ENCODE measurements around the gene MS4A7. TPM values are rescaled to one million over a fixed set of nuclear protein-coding genes. Genes with fewer than 3 reads are reported as not detected.
A peak's percentile ranks its signal among the peaks of the same experiment; 100 is the strongest.
"Not testable (repeated sequence)": the region's sequence is repeated elsewhere in the genome, so short reads cannot be mapped to it uniquely, and the experiment has no call there.

Gene MS4A7, protein sequence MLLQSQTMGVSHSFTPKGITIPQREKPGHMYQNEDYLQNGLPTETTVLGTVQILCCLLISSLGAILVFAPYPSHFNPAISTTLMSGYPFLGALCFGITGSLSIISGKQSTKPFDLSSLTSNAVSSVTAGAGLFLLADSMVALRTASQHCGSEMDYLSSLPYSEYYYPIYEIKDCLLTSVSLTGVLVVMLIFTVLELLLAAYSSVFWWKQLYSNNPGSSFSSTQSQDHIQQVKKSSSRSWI
- polyA plus RNA-seq (ENCODE audit: insufficient read depth in 1 of 5, insufficient read length in 5 of 5, low replicate concordance in 1 of 5): 10 to 100 TPM; 10.4 to 23.2 (median 13.9) TPM
- long read RNA-seq, donor 1, partial matches to known transcripts: 0 of 4 reads
- long read RNA-seq, donor 1, other reads (novel, unspliced or antisense): 0 of 4 reads
- long read RNA-seq, donor 2, partial matches to known transcripts: 0 of 2 reads
- long read RNA-seq, donor 2, other reads (novel, unspliced or antisense): 0 of 2 reads
- long read RNA-seq, donor 3, partial matches to known transcripts: 0 of 3 reads
- long read RNA-seq, donor 3, other reads (novel, unspliced or antisense): 0 of 3 reads
- long read RNA-seq, donor 4, partial matches to known transcripts: 0 of 2 reads
- long read RNA-seq, donor 4, other reads (novel, unspliced or antisense): 0 of 2 reads
- long read RNA-seq, donor 5, partial matches to known transcripts: 0 of 4 reads
- long read RNA-seq, donor 5, other reads (novel, unspliced or antisense): 0 of 4 reads
- long read RNA-seq, donor 6, partial matches to known transcripts: 0 of 1 reads
- long read RNA-seq, donor 6, other reads (novel, unspliced or antisense): 0 of 1 reads
- long read RNA-seq, donor 7: 0 reads
- long read RNA-seq, donor 8: 0 reads

DNA sequence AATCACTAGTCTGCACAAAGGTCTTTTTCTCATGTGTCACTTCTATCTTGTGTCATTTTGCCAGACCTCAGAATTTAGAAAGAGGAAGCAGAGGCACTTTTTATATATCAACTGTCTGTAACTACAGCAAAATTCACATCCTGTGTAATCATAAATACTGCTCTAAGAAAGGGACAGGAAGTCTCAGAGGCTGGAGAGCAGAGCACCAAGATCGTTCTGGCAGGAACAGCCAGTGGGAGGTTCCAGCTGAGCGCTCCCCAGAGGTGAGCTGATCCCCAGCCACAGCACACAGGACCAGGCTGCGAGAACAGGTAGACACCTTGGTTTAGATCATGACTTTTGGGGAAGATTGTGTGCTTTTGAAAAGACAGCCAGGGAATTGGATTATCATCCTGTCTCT is at the start of gene MS4A7:
Gene MS4A7 (plus strand): TSS at position 179 of the 400 bp plus-strand sequence. CDS start 4,610 bp downstream, outside the sequence.
- no peak for DNase-seq

DNA sequence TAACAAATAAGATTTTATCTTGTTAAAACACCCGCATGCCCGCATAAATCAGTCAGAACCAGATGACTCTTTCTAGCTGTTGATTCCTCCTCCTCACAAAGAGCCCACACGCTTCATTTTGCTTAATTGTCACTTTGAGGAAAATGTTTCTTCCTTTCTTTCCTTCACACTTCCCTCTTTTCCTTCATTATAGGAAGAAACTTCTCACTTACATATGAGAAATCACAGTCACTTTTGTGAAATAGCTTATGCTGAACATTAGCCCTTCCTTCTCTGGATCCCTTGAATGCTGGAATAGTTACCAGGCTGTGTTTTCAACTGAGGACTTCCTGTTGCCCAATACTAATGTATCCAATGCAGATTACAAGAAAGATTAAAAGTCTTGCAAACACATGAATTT is 45.5 kb upstream of the MS4A7 start:
- no peak for DNase-seq

DNA sequence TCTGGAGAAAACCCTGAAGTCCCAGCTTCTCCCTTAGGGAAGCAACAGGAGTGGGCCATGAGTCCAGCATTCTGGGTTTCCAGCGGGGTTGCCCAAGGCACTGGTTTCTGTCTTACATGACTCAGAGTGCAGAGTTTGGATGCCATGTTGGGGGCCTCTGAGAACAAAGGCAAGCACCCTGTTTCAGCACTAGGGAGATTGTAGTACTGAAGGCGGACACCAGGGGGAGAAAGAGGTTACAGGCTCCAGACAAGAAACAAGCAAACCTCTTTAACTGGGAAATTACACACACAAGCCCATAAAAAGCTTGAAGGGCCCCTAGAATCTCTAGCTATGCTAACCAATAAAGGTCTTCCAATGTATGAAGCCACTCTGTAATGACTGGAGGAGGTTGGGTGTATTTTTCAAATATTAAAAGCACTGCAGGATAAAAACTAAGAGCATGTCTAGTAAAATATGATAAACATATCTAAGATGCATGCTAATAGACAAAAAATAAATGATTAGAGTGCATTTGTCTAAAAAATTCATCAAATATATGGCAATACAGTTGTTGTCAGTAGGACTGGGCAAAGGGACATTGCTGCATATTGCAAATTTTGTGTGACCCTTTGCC is 44.2 kb upstream of the MS4A7 start:
- peak; percentile 16 to 23 for DNase-seq

DNA sequence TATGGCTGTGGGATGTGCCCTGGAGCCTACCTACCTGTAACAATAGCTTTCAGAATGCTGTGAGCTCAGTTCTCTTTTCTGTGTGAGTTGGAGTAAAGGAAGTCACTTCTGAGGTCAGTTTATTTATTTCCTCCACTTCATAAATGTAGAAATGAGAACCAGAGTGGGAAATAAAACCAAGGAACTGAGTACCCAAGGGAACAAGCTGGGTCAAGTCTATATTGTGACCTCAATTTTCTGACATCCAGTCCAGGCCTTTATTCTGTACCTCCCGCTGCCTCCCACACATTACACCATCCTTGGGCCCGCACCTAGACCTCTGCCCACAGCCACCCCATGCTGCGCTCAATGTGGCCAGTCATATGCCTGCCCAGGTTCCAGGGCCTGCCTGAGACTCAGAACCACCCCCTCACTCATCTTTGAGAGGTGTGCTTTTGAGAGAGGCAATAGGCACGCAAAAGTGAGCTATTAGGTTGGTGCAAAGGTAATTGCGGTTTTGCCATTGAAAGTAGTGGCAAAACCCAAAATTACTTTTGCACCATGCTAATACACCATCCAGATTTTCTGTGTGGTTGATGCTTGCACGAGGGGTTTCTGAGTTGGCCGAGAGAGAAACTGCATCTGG is 41.5 kb upstream of the MS4A7 start:
- no peak for DNase-seq

DNA sequence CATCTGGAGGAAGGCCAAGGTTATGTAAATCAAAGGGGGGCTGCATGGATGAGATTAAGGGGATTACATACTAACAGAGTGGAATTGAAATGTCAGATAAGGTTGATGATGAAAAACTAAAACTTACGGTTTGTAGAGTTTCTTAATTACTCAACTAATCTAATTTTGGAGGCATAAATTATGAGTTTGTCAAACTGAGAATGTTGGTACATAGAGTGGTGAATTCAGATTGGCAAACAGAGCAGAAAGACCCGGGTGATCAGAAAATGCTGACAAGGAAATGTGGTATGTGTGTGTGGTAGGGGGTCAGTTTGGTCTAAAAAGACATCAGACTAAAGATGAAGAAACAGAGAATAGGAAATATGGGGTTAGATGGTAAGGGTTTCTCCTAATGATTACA is 40.3 kb upstream of the MS4A7 start:
- DNase-seq: no peak

DNA sequence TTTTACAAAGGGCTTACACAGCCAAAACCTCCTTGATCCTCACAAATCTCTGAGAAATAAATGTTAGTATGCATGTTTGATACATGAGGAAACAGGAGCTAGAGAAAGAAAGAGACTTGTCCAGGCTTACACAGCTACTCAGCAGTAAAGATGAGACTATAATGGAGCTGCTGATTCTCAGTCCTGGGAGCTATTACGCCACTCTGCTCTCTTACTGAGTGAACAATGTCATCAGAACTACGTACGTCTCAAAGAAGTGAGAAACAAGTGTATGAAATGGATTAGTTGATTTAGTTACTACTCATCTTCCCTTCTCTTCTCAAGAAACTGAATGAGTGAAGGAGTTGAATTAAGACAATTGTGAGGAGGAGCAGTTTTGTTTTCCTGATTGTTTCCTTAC is 39.0 kb upstream of the MS4A7 start:
- DNase-seq: no peak

DNA sequence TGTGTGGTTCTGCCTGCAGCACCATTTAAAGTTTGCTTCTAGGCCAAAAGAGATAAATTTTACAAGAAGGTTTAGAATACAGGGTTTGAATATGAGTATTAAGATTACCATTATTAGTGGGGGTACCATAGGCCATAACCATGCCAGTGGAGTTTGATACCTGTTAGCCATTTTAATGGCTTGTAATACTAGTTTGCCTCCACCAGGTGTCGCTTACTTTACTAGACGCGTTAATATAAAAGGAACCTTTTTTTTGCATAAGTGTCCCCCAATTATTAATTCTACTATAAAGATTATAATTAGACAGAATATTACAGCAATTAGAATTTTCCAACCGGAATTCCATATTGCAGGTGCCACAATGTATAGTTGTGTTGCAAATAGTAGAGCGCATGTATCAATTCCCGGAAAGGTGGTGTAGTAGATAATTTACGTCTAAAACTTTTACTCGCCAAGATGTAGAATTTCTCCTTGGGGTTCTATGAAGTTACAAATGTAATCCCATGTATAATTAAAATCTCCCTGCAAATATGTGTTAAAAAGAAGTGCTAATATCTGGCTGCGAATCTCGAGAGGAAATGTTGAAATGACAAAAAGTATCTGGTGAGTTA is 35.1 kb upstream of the MS4A7 start:
- no peak for DNase-seq

DNA sequence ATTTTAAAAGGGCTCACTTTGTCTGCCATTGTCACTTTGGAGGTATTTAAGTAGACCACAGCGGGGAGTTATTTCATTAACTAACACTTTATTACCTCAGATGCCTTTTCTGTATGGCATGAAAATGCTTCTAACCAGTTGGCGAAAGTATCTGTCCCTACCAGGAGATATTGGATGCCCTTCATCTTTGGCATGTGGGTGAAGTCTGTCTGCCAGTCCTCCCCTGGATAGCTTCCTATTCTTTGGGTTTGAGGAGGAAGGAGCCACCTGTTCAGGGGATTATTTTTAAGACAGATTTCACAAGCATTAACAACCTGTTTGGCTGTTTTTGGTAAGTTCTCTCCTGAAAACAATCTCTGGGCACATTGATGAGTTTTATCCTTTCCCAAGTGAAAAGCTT is 34.2 kb upstream of the MS4A7 start:
- no peak for DNase-seq

DNA sequence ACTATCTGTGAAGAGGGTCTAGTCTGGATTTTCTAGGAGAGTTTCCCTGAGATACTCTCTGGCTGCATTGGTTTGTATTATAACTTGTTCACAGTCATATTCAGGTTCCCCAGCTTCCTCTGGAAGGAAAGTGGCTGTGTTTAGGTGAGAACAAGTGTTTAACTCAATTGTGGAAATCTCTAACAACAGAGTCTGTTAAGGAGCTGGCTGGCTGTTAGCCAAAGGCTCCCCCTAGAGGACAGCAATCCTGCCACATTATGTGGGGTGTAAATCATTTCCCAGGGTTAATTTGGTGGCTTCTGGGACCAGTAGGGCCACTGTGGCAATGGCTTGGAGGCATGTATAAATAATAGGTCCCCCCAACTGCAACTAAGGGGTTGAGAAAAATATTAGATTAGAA is 32.8 kb upstream of the MS4A7 start:
- DNase-seq: no peak

DNA sequence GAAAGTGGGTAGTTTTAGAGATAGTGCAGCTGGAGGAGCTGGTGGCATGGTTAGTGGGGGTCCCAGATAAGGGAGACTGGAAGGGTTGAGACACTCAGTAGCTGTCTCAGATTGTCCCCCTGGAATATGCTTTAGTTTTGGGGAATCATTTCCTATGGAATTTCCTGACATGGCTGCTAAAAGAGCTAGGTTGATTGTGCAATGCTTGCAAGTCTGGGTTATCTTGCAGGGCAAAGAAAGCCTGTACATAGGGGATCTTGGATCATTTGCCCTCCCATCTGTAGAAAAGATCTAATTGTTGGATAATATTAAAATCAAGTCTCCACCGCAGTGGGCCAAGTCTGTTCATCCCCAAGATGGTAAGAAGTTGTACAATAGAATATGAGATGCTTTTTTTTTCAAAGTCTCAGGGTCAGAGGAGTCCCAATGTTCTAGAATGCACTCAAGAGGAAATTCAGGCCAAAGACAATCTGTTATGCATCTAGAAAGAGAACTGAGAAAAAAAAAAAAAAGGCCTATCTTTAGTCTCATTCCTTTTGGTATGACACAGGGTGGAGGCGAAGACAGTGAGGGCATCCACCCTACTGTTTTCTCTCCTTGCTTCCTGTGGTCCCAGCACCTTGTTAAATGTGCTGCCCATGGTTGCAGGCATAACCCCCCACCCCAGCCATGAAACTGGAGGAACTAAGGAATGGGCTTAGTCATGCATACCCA is 31.1 kb upstream of the MS4A7 start:
- DNase-seq: no peak

DNA sequence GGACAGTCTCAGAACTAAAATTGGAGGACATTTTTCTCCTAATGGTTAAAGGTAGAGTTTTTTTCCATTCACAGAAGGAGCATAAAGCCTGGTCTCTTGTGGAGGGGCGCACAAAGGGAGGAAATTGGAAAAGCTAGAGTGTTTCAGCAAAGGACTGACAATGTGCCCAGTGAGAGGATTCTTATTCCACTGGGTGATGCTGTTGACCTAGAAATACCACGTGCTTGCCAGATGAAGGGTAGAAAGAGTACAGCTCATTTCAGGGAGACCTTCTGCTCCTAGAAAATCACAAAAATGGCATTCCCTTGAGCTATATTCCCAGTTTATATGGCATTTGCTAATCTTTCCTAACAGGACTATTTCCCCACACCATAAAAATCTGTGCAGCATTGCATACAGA is 30.2 kb upstream of the MS4A7 start:
- DNase-seq: no peak

DNA sequence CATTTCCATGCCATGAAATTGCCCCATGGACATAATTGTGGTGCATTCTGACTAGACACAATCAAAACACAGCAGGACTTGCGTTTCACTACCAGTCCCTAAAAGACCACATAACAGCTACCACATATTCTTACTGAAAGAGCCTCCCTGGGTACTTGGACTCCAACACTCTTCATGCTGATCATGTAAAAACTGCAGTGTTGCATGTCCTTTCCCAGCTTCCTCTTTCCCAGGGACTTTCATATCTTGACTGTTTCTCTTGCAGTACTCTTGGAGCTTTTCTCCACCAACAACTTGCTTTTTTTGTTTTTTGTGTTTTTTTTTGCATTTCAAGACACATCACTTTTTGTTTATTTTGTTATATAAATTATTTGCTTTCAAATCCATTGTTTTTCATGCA is 28.3 kb upstream of the MS4A7 start:
- no peak for DNase-seq

DNA sequence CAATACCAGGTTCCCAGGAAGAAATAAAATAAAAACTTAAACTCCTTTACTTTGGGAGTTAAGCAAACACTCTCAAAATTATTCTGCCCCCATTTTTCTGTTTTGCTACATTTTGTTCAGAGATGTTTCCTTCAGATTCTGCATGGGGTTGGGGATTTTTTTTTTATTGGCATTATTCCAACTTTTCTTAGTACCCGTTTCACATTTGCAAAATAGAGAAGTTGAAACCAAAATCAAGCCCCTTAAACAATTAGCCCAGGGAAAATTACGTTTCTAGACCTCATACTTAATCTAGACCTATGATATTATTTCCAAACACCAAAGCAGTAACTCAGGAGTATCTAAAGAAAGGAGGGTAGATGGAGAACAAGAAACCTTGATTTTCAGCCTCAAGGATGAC is 20.6 kb upstream of the MS4A7 start:
- DNase-seq: no peak

DNA sequence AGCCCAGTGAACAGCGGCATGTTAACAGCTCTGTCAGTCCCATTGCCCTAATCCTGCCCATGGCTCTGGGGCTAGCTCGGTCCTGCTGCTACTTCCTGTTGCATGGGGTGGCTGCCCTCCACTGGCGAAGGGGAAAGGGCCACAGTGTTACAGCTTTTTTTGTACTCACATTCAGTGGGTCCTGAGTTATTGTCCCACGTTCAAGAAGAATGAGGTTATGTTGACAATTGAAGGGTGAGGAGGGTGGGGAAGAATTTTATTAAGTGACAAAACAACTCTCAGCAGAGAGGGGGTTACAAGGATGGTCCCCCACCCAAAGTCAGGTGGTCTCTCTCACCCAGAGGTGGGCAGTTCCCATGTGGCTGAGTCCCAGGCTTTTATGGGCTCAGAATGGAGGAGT is 17.7 kb upstream of the MS4A7 start:
- no peak for DNase-seq

DNA sequence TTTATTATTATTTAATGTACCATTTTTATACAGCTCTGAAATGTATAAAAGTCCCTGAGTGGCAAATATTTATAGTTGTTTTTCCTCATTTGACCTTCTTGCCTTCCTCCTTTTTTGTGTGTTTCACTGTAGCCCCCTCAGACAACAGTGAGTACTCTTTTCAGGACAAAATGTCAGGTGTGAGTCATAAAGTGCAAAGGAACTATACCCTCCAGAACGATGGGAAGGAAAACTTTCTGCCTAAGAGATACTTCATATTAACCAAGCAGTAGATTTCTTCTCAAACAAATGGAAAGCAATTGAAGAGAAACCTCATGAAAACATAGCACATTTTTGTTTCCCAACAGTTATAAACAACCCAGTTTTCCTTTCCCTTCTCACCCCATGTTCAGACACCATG is 16.1 kb upstream of the MS4A7 start:
- DNase-seq: no peak

DNA sequence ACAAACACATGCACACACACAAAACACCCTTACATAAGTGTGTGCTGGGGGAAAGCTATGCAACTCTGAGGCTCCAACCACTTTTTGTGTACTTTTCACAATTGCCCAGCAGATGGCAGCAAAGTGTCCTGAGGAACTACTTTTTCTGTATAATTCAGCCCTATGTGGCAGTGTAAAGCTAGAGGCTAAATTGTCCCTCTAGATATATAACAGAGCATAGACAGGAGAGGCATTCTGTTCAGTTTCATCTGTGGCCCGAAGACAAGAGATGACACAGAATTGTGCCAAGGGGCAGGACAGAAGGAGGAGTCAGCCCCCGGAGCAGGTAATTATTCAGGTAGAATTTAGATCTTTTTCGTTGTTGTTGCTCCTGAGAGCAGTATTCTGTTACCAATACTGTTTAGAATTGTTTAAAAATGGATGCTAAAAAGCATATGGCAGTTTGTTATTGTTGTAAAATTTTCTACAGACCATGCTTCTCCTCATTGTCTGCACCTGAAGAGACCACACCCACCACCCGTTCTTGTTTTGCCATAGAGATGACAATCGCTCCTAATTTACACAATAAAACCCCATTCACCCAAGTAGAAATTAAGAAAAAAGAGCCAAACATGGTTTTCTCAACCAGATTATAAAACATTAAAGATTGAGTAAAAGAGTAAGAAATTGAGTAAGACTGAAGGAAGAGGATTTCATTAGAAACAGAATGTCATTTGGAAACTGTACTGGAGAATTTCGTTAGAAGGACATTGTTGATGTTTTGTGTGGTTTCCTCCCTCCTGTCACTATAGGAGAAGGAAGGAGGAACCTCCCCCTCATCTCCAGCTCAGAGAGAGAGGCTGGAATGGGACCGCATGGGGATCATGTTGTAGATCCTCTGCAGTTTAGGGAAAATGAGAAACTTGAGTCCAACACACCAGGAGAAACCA is 14.5 kb upstream of the MS4A7 start:
- peak; percentile 33 to 61 for DNase-seq

DNA sequence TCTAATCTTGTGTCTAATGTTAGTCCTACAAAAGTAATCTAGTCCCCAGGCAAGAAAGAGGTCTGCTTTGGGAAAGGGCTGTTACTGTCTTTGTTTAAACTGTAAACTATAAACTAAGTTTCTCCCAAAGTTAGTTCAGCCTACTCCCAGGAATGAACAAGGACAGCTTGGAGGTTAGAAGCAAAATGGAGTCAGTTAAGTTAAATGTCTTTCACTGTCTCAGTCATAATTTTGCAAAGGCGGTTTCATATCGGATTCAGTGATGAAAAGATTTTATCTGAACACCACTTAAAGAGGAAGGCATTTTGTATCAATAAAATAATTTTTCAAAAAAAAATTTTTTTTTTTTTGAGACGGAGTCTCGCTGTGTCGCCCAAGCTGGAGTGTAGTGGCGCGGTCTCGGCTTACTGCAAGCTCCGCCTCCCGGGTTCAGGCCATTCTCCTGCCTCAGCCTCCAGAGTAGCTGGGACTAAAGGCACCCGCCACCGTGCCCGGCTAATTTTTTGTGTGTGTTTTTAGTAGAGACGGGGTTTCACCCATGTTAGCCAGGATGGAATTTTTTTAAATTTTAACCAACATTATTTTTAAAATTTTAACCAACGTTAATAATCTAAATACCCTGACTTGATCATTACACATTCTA is 11.9 kb upstream of the MS4A7 start:
- not testable (repeated sequence) for DNase-seq

DNA sequence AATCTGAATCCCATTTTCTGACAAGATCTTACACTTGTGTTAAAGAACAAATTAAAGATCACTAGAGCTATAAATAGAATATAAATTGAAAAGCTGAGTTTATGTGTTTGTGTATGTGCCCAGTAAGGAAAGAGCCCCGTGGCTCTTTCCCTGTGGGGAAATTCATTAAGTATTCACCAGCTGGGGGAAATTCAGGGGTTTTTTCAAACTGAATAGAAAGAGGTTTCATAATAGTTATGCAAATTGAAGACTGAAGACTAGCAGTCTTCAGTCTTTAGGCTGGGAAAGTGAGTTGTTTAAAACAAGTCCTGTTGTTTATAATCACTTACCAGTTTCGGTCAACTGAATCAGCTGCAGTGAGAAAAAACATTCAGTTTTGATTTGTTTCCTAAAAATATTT is 11.3 kb upstream of the MS4A7 start:
- no peak for DNase-seq

DNA sequence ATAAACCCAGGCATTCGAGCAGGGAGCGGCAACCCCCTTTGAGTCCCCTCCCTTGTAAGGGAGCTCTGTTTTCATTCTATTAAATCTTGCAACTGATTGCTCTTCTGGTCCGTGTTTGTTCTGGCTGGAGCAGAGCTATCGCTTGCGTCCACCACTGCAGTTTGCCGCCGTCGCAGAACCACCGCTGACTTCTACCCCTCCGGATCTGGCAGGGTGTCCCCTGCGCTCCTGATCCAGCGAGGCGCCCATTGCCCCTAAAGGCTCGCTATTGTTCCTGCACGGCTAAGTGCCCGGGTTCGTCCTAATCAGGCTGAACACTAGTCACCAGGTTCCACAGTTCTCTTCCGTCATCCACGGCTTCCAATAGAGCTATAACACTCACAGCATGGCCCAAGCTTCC is 10.4 kb upstream of the MS4A7 start:
- no peak for DNase-seq

Measured in right lung (tissue), 10 donors.